SK-N-SH treated with all-trans-retinoic acid at 6 μM for 48 hours (cell line): ENCODE results near the gene COL15A1.
"Not testable (repeated sequence)": the region's sequence is repeated elsewhere in the genome, so short reads cannot be mapped to it uniquely, and the experiment has no call there.

Source experiments
- ATAC-seq: fragments of 200-7000 bp; cut with Tn5 transposase; 3 replicates; pipeline ENCODE4 v1.9.1; 2020; ENCODE audit warnings: mild to moderate bottlenecking, moderate library complexity
- ARNTL ChIP-seq: fragments of 450-650 bp; formaldehyde crosslinking; IDR thresholded peaks from 2 replicates; pipeline ENCODE4 v1.5.0; 2020; ENCODE audit warnings: low read depth, mild to moderate bottlenecking, moderate library complexity, borderline replicate concordance
- BACH2 ChIP-seq: fragments of 250-450 bp; sonication (Bioruptor Pico); IDR thresholded peaks from 2 replicates; pipeline ENCODE4 v1.9.0; 2021; ENCODE audit warnings: mild to moderate bottlenecking, borderline replicate concordance
- CREB5 ChIP-seq: fragments of 250-450 bp; sonication (Bioruptor Pico); IDR thresholded peaks from 2 replicates; pipeline ENCODE4 v1.5.1; 2020; ENCODE audit warnings: low read depth, mild to moderate bottlenecking, moderate library complexity
- CSDC2 ChIP-seq: fragments of 250-450 bp; sonication (Bioruptor Pico); IDR thresholded peaks from 2 replicates; pipeline ENCODE4 v1.5.0; 2020; ENCODE audit warnings: mild to moderate bottlenecking, moderate library complexity
- CSRNP3 ChIP-seq: fragments of 250-450 bp; sonication (Bioruptor Pico); IDR thresholded peaks from 2 replicates; pipeline ENCODE4 v1.5.1; 2021; ENCODE audit warnings: mild to moderate bottlenecking, moderate library complexity
- ESRRG ChIP-seq: fragments of 250-450 bp; sonication (Bioruptor Pico); IDR thresholded peaks from 2 replicates; pipeline ENCODE4 v1.6.1; 2021; ENCODE audit warnings: mild to moderate bottlenecking
- GLIS3 ChIP-seq: fragments of 250-450 bp; sonication (Bioruptor Pico); IDR thresholded peaks from 2 replicates; pipeline ENCODE4 v1.5.0; 2020; ENCODE audit warnings: mild to moderate bottlenecking, moderate library complexity
- ISL1 ChIP-seq: fragments of 250-450 bp; sonication (Bioruptor Pico); IDR thresholded peaks from 2 replicates; pipeline ENCODE4 v2.1.2; 2022; ENCODE audit warnings: mild to moderate bottlenecking, moderate library complexity
- OSR1 ChIP-seq: fragments of 250-450 bp; sonication (Bioruptor Pico); IDR thresholded peaks from 2 replicates; pipeline ENCODE4 v1.8.0; 2022; ENCODE audit warnings: moderate library complexity, mild to moderate bottlenecking, inconsistent platforms
- PATZ1 ChIP-seq: fragments of 250-450 bp; sonication (Bioruptor Pico); IDR thresholded peaks from 2 replicates; pipeline ENCODE4 v1.8.0; 2020; ENCODE audit warnings: mild to moderate bottlenecking, moderate library complexity, borderline replicate concordance
- POU6F1 ChIP-seq: fragments of 250-450 bp; sonication (Bioruptor Pico); IDR thresholded peaks from 2 replicates; pipeline ENCODE4 v1.8.0; 2021; ENCODE audit warnings: low read depth, mild to moderate bottlenecking, moderate library complexity, borderline replicate concordance
- PPARA ChIP-seq: fragments of 250-450 bp; sonication (Bioruptor Pico); IDR thresholded peaks from 2 replicates; pipeline ENCODE4 v1.5.0; 2020; ENCODE audit warnings: mild to moderate bottlenecking, borderline replicate concordance
- SNAI2 ChIP-seq: fragments of 250-450 bp; sonication (Bioruptor Pico); IDR thresholded peaks from 2 replicates; pipeline ENCODE4 v1.5.0; 2020; ENCODE audit warnings: mild to moderate bottlenecking, moderate library complexity
- TCF4 ChIP-seq: fragments of 250-450 bp; sonication (Bioruptor Pico); IDR thresholded peaks from 2 replicates; pipeline ENCODE4 v1.8.0; 2021; ENCODE audit warnings: mild to moderate bottlenecking, moderate library complexity, borderline replicate concordance
- TSHZ2 ChIP-seq: fragments of 250-450 bp; sonication (Bioruptor Pico); IDR thresholded peaks from 2 replicates; pipeline ENCODE4 v1.5.0; 2020; ENCODE audit warnings: mild to moderate bottlenecking, moderate library complexity
- ZC3H10 ChIP-seq: fragments of 250-450 bp; sonication (Bioruptor Pico); IDR thresholded peaks from 2 replicates; pipeline ENCODE4 v1.5.1; 2021; ENCODE audit warnings: mild to moderate bottlenecking, moderate library complexity
- ZFP3 ChIP-seq: fragments of 250-450 bp; sonication (Bioruptor Pico); IDR thresholded peaks from 2 replicates; pipeline ENCODE4 v1.5.0; 2020; ENCODE audit warnings: mild to moderate bottlenecking, moderate library complexity
- ZFP30 ChIP-seq: fragments of 450-650 bp; formaldehyde crosslinking; IDR thresholded peaks from 2 replicates; pipeline ENCODE4 v1.5.0; 2022; ENCODE audit warnings: mild to moderate bottlenecking, moderate library complexity
- ZNF565 ChIP-seq: fragments of 450-650 bp; formaldehyde crosslinking; conservative IDR thresholded peaks from 2 replicates; pipeline ENCODE4 v1.5.0; 2020; ENCODE audit warnings: low read depth, mild to moderate bottlenecking, moderate library complexity
- ZNF70 ChIP-seq: fragments of 450-650 bp; formaldehyde crosslinking; IDR thresholded peaks from 2 replicates; pipeline ENCODE4 v1.5.0; 2020; ENCODE audit warnings: mild to moderate bottlenecking, moderate library complexity
- ZNF8 ChIP-seq: fragments of 450-650 bp; formaldehyde crosslinking; IDR thresholded peaks from 2 replicates; pipeline ENCODE4 v1.5.0; 2020; ENCODE audit warnings: mild to moderate bottlenecking, moderate library complexity

The COL15A1 gene

GRCh38 chr9:98909935-98910334 is 33.8 kb upstream of the COL15A1 start:
- TF ChIP-seq POU6F1 (CRISPR knock-in tag): no peak
- ATAC-seq: no peak

GRCh38 chr9:98911042-98911441 is 32.7 kb upstream of the COL15A1 start:
- no peak for ATAC-seq
- TF ChIP-seq ZFP30: no peak
- no peak for TF ChIP-seq CSDC2
- no peak for TF ChIP-seq ZFP3 (CRISPR knock-in tag)
- no peak for TF ChIP-seq ZNF70 (CRISPR knock-in tag)
- TF ChIP-seq ZNF565 (CRISPR knock-in tag): no peak
- no peak for TF ChIP-seq TSHZ2 (CRISPR knock-in tag)
- TF ChIP-seq CREB5: no peak
- TF ChIP-seq CSRNP3 (CRISPR knock-in tag): no peak
- no peak for TF ChIP-seq OSR1
- no peak for TF ChIP-seq TCF4 (CRISPR knock-in tag)
- TF ChIP-seq ISL1 (CRISPR knock-in tag): no peak
- no peak for TF ChIP-seq SNAI2 (CRISPR knock-in tag)
- TF ChIP-seq ZNF8: no peak
- no peak for TF ChIP-seq POU6F1 (CRISPR knock-in tag)
- no peak for TF ChIP-seq ARNTL (CRISPR knock-in tag)
- TF ChIP-seq BACH2: no peak
- TF ChIP-seq PATZ1 (CRISPR knock-in tag): no peak
- no peak for TF ChIP-seq GLIS3
- TF ChIP-seq ESRRG: no peak
- TF ChIP-seq PPARA: no peak
- TF ChIP-seq, all 23 proteins: peak for 0

- ATAC-seq: not testable (repeated sequence)
Measured at GRCh38 chr9:98911738-98912137, 32.0 kb upstream of the COL15A1 start.

GRCh38 chr9:98912450-98912849 is 31.3 kb upstream of the COL15A1 start:
- ATAC-seq: no peak
- TF ChIP-seq ZC3H10 (CRISPR knock-in tag): no peak
